ENCODE measurements around the gene FBXW2. TPM values are rescaled to one million over a fixed set of nuclear protein-coding genes. Genes with fewer than 3 reads are reported as not detected.

FBXW2 gene
- polyA plus RNA-seq, 1 of the 3 experiments (the other 2 are of a cell fraction), result 40.1 TPM

- ChIA-PET POLR2A (no interaction called here), CTCF (no interaction called here)
- Histone ChIP-seq H3K4me3 (ENCODE audit: low read depth in 2 of 2, low read length in 1 of 2) (no peak overlapping the region), H3K27me3 (ENCODE audit: insufficient read depth) (no peaks in the 10 kb centered on the region), H3K27ac (ENCODE audit: low read depth in 2 of 2, low read length in 1 of 2) (no peak overlapping the region), H3K79me2 (ENCODE audit: insufficient read depth) (no peaks in the 10 kb centered on the region), H3K9ac (no peak overlapping the region), H2AFZ (ENCODE audit: low read depth) (no peak overlapping the region), H3K9me3 (peaks cover 34% of the 10 kb centered on the region), H3K4me2 (no peak overlapping the region), H4K20me1 (ENCODE audit: insufficient read depth) (no peaks in the 10 kb centered on the region), H3K4me1 (ENCODE audit: control insufficient read depth in 1 of 2, insufficient read depth in 2 of 2, low read depth in 1 of 2, low read length in 1 of 2) (no peaks in the 10 kb centered on the region), H3K9me2 (no peaks in the 10 kb centered on the region), H3K36me3 (replicated peaks in 1 of 2; ENCODE audit: control insufficient read depth in 1 of 2, insufficient read depth in 2 of 2, low read length in 1 of 2) (peaks cover 0 to 28% of the 10 kb centered on the region in 2 experiments), H3F3A (replicated peaks; ENCODE audit: insufficient read depth) (peaks cover 12% of the 10 kb centered on the region)
- TF ChIP-seq, protein P1, sequence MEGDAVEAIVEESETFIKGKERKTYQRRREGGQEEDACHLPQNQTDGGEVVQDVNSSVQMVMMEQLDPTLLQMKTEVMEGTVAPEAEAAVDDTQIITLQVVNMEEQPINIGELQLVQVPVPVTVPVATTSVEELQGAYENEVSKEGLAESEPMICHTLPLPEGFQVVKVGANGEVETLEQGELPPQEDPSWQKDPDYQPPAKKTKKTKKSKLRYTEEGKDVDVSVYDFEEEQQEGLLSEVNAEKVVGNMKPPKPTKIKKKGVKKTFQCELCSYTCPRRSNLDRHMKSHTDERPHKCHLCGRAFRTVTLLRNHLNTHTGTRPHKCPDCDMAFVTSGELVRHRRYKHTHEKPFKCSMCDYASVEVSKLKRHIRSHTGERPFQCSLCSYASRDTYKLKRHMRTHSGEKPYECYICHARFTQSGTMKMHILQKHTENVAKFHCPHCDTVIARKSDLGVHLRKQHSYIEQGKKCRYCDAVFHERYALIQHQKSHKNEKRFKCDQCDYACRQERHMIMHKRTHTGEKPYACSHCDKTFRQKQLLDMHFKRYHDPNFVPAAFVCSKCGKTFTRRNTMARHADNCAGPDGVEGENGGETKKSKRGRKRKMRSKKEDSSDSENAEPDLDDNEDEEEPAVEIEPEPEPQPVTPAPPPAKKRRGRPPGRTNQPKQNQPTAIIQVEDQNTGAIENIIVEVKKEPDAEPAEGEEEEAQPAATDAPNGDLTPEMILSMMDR (IDR thresholded peaks at IDR 0.05), result no peak
- TF ChIP-seq FOXJ3 (CRISPR knock-in tag; IDR thresholded peaks at IDR 0.05) (no peak), SMC3 (IDR thresholded peaks at IDR 0.05; ENCODE audit: low read depth, low read length) (no peak), RCOR1 (IDR thresholded peaks at IDR 0.05; ENCODE audit: low read length) (no peak), CHD2 (IDR thresholded peaks at IDR 0.05; ENCODE audit: low read length, partially characterized antibody) (no peak), RFX5 (IDR thresholded peaks at IDR 0.05; ENCODE audit: low read length) (no peak), EP300 (IDR thresholded peaks at IDR 0.05; ENCODE audit: borderline replicate concordance in 1 of 2, low read depth in 1 of 2, low read length in 1 of 2) (no peak), FOXM1 (IDR thresholded peaks at IDR 0.05; ENCODE audit: low read depth) (no peak), GABPA (IDR thresholded peaks at IDR 0.05; ENCODE audit: low read depth) (no peak), RXRA (IDR thresholded peaks at IDR 0.05; ENCODE audit: borderline replicate concordance, low read depth) (no peak), POLR2AphosphoS5 (IDR thresholded peaks at IDR 0.05; ENCODE audit: low read depth, low read length) (no peak), IRF3 (IDR thresholded peaks at IDR 0.05; ENCODE audit: low read depth, low read length) (no peak), MXI1 (IDR thresholded peaks at IDR 0.05; ENCODE audit: low read depth, low read length) (no peak), YY1 (IDR thresholded peaks at IDR 0.05; ENCODE audit: low read depth) (no peak)
- TF ChIP-seq, protein P2, sequence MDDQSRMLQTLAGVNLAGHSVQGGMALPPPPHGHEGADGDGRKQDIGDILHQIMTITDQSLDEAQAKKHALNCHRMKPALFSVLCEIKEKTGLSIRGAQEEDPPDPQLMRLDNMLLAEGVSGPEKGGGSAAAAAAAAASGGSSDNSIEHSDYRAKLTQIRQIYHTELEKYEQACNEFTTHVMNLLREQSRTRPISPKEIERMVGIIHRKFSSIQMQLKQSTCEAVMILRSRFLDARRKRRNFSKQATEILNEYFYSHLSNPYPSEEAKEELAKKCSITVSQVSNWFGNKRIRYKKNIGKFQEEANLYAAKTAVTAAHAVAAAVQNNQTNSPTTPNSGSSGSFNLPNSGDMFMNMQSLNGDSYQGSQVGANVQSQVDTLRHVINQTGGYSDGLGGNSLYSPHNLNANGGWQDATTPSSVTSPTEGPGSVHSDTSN (IDR thresholded peaks at IDR 0.05), result no peak
- TF ChIP-seq, protein P3, sequence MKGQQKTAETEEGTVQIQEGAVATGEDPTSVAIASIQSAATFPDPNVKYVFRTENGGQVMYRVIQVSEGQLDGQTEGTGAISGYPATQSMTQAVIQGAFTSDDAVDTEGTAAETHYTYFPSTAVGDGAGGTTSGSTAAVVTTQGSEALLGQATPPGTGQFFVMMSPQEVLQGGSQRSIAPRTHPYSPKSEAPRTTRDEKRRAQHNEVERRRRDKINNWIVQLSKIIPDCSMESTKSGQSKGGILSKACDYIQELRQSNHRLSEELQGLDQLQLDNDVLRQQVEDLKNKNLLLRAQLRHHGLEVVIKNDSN (IDR thresholded peaks at IDR 0.05; ENCODE audit: borderline replicate concordance, low read depth), result no peak
- TF ChIP-seq, protein P4, sequence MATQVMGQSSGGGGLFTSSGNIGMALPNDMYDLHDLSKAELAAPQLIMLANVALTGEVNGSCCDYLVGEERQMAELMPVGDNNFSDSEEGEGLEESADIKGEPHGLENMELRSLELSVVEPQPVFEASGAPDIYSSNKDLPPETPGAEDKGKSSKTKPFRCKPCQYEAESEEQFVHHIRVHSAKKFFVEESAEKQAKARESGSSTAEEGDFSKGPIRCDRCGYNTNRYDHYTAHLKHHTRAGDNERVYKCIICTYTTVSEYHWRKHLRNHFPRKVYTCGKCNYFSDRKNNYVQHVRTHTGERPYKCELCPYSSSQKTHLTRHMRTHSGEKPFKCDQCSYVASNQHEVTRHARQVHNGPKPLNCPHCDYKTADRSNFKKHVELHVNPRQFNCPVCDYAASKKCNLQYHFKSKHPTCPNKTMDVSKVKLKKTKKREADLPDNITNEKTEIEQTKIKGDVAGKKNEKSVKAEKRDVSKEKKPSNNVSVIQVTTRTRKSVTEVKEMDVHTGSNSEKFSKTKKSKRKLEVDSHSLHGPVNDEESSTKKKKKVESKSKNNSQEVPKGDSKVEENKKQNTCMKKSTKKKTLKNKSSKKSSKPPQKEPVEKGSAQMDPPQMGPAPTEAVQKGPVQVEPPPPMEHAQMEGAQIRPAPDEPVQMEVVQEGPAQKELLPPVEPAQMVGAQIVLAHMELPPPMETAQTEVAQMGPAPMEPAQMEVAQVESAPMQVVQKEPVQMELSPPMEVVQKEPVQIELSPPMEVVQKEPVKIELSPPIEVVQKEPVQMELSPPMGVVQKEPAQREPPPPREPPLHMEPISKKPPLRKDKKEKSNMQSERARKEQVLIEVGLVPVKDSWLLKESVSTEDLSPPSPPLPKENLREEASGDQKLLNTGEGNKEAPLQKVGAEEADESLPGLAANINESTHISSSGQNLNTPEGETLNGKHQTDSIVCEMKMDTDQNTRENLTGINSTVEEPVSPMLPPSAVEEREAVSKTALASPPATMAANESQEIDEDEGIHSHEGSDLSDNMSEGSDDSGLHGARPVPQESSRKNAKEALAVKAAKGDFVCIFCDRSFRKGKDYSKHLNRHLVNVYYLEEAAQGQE (IDR thresholded peaks at IDR 0.05; ENCODE audit: low read depth, low read length), result no peak
- no peak for DNase-seq
Observed at GRCh38 chr9:120808931-120809330, 15.7 kb upstream of the FBXW2 start.
